Naive B cell (primary cell): ENCODE measurements around the gene RFTN1. TPM values are rescaled to one million over a fixed set of nuclear protein-coding genes. Genes with fewer than 3 reads are reported as not detected.

Experiments
- polyA plus RNA-seq, 6 donors: library from polyadenylated mRNA; unstranded; fragments of 300-500 nt; fragmentation: Illumina TruSeq; gene quantifications; one replicate each; pipeline ENCODE4 v1.2.3, GENCODE V29; 2021; ENCODE audit warnings: low read depth in 6 of 6

Gene RFTN1
- polyA plus RNA-seq, 6 donors from 2014 or later = 63.0 to 147 (median 106) TPM

Other genes with a start within 250 kb of the RFTN1 start
- gene DPH3, start 248.8 kb downstream of the RFTN1 start, polyA plus RNA-seq = 10 to 100 TPM; 17.2 to 26.4 (median 21.3) TPM
- 10 to 100 TPM in 1 of 6 donors, 1 to 10 TPM in 5; 1.4 to 10.8 (median 6.7) TPM for gene OXNAD1, start 248.5 kb downstream of the RFTN1 start, polyA plus RNA-seq
- gene DAZL, start 91.7 kb upstream of the RFTN1 start, polyA plus RNA-seq = 1 to 10 TPM in 5 of 6 donors, not detected in 1; 1.3 to 2.3 (median 2.0) TPM